ENCODE data around the gene ZNF529.

- TF ChIP-seq CTCF (IDR thresholded peaks at IDR 0.05) (no peak), POLR2A (IDR thresholded peaks at IDR 0.05) (no peak)
Observed at GRCh38 chr19:36564391-36564790, 8.7 kb downstream of the ZNF529 start.
